ENCODE measurements around the gene ADAM10. TPM values are rescaled to one million over a fixed set of nuclear protein-coding genes. Genes with fewer than 3 reads are reported as not detected.
"Not testable (repeated sequence)": the region's sequence is repeated elsewhere in the genome, so short reads cannot be mapped to it uniquely, and the experiment has no call there.

The ADAM10 gene
- total RNA-seq, 1 experiment from 2014 or later, result 69.8 TPM

DNA sequence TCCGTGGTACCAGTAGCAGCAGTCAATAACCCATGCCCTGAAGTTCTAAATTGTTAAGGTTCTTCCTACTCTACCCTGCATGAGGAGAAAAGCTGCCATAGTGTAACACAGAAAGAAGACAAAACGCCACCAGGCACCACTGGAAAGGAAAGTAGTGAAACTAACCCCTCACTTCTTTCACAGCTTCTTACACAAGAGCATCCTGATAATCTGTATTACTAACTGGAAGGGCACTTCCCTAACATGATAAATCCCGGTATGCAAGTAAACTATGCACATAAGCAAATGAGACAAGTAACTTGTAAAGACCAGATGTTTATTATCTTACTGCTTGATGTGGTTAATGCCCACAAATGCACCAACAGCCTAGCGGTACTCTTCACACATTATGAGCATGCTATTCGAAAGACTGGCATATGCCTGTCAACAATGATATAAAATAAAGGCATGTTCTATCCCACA, 141.3 kb downstream of the ADAM10 start:
- no peak for DNase-seq (ENCODE audit: low read depth)

- no peak for DNase-seq (ENCODE audit: low read depth)
These were observed 142.9 kb downstream of the ADAM10 start for GRCh38 chr15:58606577-58607080.

DNA sequence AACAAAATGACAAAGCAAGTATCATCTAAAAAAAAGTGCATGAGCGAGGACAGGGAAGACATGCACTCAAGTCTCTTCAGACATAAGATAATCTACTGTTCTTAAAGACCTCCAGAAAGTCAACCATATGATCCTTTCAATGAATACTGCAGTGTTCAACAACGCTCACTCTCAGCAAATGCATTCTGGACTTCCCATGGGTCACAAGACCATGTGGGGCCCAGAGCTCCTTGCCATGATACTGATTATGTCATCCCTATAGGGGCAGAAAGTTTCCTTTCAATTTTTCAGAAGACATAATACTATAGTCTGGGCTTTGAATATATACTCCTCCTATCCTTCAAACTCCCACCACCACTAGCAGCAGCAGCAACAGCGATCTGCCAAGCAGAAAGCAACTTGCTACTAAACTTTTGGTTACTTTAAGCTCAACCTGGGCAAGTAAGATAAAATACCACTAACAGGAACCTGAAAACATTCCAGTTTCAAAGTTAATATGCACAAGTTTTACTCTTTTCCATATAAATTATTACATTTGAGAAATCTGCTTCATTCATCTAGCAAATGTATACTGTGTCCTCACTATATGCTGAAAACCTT, 143.5 kb downstream of the ADAM10 start:
- no peak for DNase-seq (ENCODE audit: low read depth)

GRCh38 chr15:58604455-58604923, 145.0 kb downstream of the ADAM10 start:
- no peak for DNase-seq (ENCODE audit: low read depth)

- not testable (repeated sequence) for DNase-seq (ENCODE audit: low read depth)
These were observed 145.6 kb downstream of the ADAM10 start for GRCh38 chr15:58603927-58604326.

- DNase-seq (ENCODE audit: low read depth), result no peak
These were observed 146.7 kb downstream of the ADAM10 start for GRCh38 chr15:58602823-58603222.

GRCh38 chr15:58598829-58599210, 150.7 kb downstream of the ADAM10 start:
- no peak for DNase-seq (ENCODE audit: low read depth)

- no peak for DNase-seq (ENCODE audit: low read depth)
These were observed 151.3 kb downstream of the ADAM10 start for GRCh38 chr15:58597943-58598828.

- DNase-seq (ENCODE audit: low read depth), result no peak
These were observed 153.8 kb downstream of the ADAM10 start for GRCh38 chr15:58595516-58596263.

- no peak for DNase-seq (ENCODE audit: low read depth)
These were observed 154.6 kb downstream of the ADAM10 start for GRCh38 chr15:58594898-58595297.

DNA sequence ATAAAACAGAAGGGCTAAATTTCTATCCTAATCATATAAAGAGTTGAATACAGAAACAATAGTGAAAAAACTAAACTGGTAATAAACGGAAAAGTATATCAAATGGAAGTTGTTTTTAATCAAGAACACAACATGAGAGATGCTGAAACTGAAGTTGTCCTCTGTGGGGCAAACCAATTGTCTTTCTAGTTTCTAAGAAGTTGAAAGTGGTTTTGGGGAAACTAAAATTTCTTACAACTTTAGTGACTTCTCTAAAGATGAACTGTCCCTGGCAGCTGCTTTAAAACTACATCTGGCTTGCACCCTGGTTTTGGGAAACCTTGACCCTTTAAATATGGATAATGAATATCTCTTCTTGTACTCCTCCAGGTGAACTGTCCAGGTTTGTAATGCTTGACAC, 155.6 kb downstream of the ADAM10 start:
- DNase-seq (ENCODE audit: low read depth), result no peak

- no peak for DNase-seq (ENCODE audit: low read depth)
These were observed 158.6 kb downstream of the ADAM10 start for GRCh38 chr15:58590926-58591325.

- DNase-seq (ENCODE audit: low read depth), result no peak
These were observed 159.3 kb downstream of the ADAM10 start for GRCh38 chr15:58590236-58590635.

- no peak for DNase-seq (ENCODE audit: low read depth)
These were observed 160.5 kb downstream of the ADAM10 start for GRCh38 chr15:58589047-58589446.

- DNase-seq (ENCODE audit: low read depth), result no peak
These were observed 161.4 kb downstream of the ADAM10 start for GRCh38 chr15:58588096-58588495.

DNA sequence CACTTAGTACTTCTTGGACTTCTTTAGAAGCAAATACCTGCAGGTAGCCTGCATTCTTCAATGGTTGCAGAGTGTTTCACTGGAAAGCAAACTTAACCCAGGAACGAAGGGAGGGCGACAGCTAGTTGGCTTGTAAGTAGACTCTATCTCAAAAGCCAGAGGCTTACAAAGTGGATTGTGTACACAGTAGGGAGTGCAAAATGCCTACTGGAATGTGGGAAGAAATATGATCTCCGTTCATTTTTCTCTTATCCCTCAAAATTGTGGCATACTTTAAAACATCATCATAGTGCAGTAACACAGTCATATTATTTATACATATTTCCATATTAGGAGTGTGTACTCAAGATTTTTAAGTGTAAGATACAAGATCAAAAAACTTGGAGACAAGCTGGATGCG, 162.0 kb downstream of the ADAM10 start:
- DNase-seq (ENCODE audit: low read depth), result no peak

DNA sequence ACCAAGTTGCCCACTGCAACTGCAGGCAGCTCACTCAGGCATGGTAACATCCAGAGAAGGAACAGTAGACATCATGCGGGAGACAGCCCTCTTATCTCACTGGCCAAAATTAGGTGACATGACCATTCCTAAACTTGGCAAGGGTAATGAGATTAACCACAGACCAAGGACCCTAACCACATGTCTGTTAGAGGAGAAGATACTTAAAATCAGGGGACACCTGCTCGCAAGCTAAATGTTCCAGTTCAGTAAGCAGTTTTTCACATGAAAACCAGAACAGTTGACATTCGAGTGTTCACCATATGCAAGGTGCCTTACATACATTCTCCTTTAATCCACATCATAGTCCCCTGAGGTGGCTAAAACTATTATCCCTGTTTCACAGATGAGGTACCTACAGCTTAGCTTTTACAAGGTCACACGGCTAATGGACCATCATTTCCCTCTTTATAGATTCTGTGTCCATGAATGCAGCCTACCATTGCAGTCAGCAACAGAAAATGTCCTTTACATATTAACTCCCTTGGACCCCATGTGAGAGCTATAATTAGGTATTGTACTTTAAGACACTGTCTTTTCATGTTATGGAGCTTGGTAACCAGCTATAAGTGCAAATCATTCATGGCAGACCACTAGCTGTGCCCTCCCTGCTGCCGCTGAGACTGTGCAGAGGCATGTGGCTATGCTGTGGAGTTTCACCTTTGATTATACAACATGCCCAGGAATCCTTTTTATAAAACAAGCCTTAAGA, 163.6 kb downstream of the ADAM10 start:
- DNase-seq (ENCODE audit: low read depth), result no peak

DNA sequence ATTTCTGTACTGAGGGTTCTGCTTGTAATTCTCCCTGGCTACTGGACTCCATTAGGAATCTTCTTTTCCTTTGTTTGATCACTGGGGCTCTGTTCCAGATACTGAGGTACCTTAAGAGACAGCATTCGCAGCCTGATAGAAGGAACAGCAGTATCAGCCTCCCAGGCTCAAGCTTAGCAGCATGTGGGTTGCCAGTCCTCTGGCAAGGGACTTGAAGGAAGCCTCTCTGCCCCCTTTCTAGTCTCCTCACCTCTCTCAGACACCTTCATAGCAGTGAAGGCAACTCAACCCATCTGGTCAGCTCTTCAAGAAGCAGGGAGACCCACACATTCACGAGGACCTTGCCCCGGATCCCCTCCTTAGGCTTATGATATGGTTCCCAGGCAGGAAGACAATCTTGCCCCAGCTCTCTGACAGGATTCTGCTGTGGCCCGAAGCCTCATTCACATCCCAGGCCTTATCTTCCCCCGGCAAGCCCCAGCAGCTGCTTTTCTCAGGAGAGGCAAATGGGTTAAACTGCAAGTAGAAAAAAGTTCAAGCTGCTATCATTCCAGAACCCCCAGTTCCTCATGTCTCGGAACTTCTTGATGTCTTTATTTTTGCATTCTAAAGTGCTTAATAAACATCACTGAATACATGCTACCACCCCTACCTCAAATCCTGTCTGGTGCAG, 164.6 kb downstream of the ADAM10 start:
- DNase-seq (ENCODE audit: low read depth), result no peak

DNA sequence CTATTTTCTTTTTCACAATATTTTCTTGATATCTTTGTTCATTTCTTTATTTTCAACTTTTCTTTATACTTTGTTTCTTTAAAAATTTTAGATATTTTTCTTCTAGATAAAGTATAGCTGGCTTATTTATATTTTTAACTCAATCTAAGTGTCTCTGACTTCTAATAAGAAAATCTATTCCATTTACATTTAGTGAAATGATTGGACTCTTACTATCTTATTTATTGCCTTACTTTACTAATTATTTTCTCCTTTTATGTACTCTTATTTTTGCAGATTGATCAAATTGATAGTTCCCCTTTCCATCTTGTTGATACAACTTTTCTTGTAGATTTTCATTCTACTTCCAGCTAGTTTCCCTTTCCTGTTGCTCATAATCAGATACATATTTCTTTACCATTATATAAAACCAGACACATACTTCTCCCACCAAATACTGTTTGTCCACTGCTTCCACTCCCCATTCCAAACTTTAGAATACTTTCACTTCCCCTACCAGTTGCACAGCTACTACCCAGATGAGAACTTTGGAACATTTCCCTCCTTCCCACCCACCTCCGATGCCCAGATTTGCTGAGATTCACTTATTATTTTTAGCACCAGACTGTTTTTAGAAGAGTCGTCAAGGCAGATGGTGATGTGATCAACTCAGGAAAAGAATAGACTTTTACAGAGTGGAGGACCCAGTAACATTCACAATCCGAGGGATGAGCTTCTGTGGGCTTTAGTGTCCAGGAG, 166.2 kb downstream of the ADAM10 start:
- no peak for DNase-seq (ENCODE audit: low read depth)

DNA sequence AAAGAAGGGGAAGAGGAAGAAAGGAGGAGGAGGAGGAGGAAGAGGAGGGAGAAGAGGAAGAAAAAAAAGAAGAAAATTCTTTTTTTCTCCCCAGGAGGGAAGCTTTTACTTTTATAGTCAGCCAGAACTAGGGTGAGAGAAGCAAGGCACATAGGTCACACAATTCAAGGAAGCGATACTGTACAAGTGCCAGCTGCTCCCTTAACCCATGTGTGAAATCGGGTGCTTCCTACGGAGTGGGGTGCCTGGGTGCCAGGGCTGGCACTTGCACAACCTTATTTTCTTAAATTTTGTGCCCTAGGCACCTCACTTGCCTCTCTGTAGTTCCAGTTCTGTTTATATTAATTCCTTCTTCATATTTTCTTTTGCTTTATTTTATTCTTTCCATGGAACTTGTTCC, 167.3 kb downstream of the ADAM10 start:
- DNase-seq (ENCODE audit: low read depth), result no peak

Measured in Daoy (cell line).